C4-2B (cell line): ENCODE measurements around the gene INPP4B.

Source experiments
- H3K27ac ChIP-seq: fragments of 450-650 bp; 2 replicates; pipeline ENCODE4 v1.5.1; 2017
- CTCF ChIP-seq: fragments of 450-650 bp; conservative IDR thresholded peaks from 2 replicates; pipeline ENCODE4 v1.5.1; 2017; ENCODE audit warnings: mild to moderate bottlenecking
- ZFX ChIP-seq: fragments of 450-650 bp; IDR thresholded peaks from 2 replicates; pipeline ENCODE4 v1.6.1; 2017

The INPP4B gene

DNA sequence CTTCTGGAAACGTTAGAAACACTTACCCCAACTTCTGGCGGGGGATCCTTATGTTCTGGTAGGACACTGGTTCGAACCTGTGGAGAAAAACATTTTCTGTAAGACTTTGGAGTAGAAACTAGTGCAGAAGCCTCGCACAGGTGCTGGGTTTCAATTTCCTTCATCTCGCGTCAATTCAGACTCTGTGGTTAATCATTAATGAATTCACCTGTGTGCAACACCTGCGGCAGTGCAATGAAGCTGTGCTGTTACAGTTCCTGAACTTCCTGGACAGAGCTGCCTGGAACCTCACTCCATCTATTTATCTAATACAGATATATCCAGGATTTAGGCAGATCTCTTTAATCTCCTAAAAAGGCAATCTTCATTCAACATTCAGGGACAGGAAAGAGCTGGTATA lies 531.4 kb downstream of the INPP4B start:
- TF ChIP-seq ZFX (no peak), CTCF (no peak)
- no peak overlapping the region for H3K27ac ChIP-seq

DNA sequence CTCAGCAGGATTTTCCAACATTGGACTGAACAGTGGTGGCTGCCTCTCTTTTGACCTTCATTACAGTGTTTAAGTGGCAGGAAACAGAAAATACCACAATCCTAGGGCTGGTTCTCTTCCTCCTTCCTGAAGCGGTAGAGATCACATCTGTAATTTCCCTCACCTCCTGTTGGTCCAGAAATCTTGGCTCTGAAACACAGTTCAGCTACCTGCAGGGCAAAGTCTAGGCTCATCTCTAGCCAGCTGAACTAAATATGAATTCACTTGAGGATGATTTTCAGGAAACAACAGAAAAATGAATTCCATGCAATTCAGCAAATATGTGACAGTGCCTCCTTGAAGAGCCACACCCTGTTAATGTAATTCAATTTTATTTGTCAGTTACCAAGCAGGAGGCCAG lies 531.9 kb downstream of the INPP4B start:
- no peak overlapping the region for H3K27ac ChIP-seq
- no peak for TF ChIP-seq ZFX
- no peak for TF ChIP-seq CTCF

- TF ChIP-seq ZFX (no peak), CTCF (no peak)
- H3K27ac ChIP-seq, result no peak overlapping the region
These were observed 533.7 kb downstream of the INPP4B start for GRCh38 chr4:142312391-142312790.

DNA sequence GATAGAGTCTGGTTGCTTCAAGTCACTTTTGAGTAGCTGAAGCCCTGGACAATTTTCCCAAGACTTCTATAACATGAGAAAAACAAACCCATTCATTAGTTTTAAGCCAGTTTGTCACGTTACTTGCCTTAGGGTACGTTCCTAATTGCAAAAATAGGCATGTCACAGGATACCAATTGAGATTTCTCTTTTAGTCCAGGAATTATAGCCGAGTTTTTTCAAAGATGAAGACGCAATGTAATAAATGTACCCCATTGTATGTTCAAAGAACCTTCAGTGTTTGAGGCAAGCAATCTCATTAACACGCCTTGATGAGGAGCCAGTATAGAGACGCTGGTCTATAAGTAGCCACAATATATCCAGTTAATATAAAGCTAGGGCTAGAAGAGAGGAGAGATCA lies 534.2 kb downstream of the INPP4B start:
- TF ChIP-seq ZFX (no peak), CTCF (no peak)
- no peak overlapping the region for H3K27ac ChIP-seq

DNA sequence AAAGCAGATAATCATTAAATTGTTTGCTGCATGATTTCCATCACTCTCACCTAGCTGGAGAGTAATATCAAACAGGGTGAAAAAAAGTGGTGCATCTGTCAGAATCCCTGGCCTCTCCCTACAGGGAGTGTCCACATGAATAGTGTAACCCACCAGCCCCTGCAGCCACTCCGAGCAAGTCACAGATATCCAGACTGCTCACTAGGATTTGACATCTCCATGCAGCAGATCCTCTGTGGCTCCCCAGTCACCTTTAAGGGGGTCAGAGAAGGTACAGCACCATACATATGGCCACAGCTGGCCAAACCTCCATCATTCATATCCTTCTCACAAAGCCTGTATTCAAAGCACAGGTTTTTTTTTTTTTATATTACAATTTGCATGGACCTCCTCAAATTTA lies 536.3 kb downstream of the INPP4B start:
- no peak overlapping the region for H3K27ac ChIP-seq
- no peak for TF ChIP-seq CTCF
- no peak for TF ChIP-seq ZFX

- no peak overlapping the region for H3K27ac ChIP-seq
- TF ChIP-seq CTCF, result no peak
- no peak for TF ChIP-seq ZFX
These were observed 538.2 kb downstream of the INPP4B start for GRCh38 chr4:142307857-142308256.

- TF ChIP-seq CTCF, result no peak
- no peak for TF ChIP-seq ZFX
- H3K27ac ChIP-seq, result no peak overlapping the region
These were observed 548.8 kb downstream of the INPP4B start for GRCh38 chr4:142297313-142297712.

- TF ChIP-seq CTCF (no peak), ZFX (no peak)
- no peak overlapping the region for H3K27ac ChIP-seq
These were observed 552.6 kb downstream of the INPP4B start for GRCh38 chr4:142293536-142293935.
